GM19035 (cell line): ENCODE measurements around the gene EVX1.

Experiments used
- ATAC-seq: cut with Tn5 transposase; IDR thresholded peaks from one replicate; pipeline ENCODE4 v1.9.1; 2021; ENCODE audit not compliant: unreplicated experiment

The EVX1 gene

DNA sequence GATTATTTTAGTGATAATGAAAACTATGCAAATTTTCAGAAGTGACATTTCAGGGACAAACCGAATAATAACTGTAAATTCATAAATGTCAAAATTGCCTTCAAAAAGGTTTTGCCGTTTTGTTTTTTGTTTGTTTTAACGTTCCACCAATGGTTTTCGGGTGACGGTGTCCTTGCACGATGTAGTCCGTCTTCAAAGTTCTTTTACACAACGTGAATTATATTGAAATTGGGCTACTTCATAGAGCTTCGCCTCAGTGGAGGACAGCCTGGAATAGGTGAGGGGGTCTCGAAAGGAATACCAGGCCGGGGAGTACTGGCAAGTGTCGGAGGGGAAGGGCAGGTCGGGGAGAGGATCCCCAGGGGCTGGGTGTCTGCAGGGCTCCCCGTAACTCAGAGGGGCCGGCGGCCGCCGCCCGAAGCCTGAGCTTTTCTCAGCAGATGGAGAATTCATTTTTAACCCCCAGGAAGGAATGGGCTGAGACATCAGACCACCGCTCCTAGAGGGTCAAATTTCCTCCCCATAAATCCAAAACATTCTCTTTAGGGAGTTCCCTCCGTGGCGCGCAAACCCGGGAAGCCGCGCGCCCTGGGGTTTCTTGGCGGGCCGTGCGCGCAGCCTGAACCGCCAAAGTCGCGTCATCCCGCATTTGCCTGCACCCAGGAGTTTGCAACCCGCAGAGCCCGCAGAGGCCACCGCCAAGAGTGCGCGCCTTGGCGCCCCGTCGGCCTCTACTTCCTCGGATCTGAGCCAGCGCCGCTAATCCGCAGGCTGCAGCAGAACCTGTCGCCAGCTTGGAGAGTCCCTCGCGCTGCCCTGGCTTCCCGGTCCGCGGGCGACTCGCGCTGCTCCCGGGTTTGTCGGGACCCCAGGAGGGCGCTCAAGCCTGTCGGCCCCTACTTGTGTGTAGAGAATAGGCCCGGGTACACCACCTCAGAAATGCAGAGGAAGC is 17.3 kb upstream of the EVX1 start:
- ATAC-seq = no peak

DNA sequence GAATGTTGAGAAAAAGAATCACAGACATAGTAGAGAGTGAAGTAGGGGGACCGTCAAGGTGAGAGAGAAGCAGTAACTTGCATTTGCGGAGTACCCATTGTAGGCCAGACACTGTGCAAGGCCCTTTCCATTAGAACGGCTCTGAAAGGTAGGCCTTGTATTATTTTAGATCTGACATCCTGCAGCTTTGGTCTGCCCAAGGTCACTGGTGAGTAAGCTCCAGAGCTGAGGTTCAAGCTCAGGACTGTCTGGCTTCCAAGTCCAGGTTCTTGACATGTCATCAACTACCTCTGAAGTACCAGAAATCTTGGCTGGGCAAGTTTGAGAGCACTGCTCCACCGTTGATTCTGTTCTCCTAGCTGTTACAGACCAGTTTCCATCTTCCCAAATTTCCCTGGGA is 13.2 kb upstream of the EVX1 start:
- ATAC-seq = no peak

DNA sequence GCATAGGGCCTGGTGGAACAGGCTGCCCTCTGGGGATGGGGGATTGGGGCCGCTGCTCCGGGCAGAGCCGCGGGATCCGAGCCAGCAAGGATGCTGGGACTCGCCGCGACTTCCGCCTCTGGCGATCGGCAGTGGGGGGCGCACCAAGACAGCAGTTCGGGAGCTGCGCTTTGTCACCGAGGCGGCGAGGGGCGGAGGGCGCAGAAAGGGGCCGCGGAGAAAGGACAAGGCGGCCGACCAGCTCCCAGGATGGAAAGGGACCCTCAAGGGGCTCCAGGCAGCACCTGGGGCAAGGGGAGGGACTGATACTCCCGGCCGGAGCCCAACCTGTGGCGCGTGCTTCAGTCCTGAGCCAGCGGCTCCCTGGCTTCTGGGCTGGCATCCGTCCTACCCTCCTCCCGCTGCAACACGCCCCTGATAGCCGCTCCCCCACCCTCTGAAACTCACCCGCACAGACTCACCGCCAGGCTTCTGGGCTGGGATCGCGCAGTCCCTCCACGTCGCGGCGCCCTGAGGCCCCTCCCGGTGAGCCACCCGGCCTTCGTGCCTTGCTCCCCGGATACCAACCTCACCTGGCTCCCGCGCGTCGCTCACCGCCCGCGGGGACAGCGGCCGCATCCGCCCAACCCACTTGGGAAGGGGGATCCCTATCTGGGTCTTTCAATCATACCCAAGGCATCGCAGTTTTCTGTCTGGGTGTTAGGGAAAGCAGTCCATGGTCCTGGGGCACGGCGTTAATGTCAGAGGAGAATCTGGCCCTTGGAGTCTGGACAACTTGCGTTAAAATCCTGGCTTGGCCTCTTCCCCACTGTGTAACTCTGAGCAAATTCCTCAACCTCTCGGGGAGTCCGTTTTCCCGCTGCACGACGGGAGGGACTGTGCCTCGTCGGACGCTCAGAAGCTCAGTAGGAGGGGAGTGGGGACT is 7.0 kb upstream of the EVX1 start:
- ATAC-seq = no peak

DNA sequence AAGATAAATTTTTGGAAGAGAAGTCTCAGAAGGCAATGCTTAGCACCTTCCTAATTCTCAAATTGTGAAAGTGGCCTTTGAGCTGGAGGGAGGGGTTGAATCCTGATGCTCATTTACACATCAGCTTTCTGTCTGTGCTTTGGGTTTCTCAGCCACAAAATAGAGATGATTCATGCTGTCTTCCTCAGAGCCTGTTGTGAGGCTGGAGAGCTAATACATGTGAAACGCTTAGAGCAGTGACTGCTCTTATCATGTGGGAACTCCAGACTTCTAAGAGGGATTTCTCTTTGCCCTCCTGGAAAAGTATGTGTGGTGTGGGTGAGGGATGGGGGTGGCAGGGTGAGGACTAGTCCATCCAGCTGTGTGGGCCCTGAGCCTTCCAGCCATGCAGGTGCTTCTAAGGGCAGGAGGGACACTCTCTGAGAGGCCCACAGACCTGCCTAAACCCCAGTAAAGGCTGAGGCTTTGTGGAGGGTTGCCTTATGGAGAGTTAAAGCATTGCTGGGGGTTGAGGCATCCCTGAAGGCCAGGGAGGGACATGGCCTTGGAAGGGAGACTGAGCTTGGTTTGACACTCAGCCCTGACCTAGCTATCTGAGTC is 4.8 kb upstream of the EVX1 start:
- ATAC-seq = no peak

GRCh38 chr7:27238979-27239386 is 3.6 kb upstream of the EVX1 start:
- no peak for ATAC-seq

DNA sequence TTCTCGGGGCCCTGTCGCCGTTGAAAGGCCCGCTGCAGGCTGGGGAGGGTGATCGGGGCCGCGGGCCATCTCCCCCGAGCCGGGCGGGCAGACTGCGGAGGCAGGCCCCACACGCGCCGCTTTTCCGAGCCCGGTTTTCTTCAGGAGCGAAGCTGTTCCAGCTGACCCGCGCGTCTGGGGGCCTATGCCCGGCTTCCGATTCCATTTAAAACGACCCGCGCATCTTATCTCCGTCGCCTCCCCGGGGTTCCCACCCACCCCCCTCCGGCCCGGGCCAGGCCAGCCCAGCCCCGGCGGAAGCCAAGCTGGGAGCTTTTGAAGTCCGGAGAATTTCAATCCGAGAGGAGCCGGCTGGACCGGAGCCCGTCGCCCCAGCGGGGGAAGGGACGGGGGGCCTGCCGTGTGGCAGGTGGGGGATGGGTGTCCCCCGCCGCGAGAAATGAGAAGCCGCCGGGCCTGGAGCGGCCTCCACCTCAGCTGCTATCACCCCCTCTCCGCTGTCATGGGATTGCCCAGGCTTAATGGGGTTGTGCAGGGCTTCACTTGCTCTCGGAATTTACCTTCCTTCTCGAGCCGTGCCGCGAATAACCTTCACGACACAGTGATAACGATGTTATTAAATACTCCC is 3.1 kb upstream of the EVX1 start:
- ATAC-seq = no peak

- ATAC-seq = no peak
These were observed 2.4 kb upstream of the EVX1 start for GRCh38 chr7:27240015-27240731.

DNA sequence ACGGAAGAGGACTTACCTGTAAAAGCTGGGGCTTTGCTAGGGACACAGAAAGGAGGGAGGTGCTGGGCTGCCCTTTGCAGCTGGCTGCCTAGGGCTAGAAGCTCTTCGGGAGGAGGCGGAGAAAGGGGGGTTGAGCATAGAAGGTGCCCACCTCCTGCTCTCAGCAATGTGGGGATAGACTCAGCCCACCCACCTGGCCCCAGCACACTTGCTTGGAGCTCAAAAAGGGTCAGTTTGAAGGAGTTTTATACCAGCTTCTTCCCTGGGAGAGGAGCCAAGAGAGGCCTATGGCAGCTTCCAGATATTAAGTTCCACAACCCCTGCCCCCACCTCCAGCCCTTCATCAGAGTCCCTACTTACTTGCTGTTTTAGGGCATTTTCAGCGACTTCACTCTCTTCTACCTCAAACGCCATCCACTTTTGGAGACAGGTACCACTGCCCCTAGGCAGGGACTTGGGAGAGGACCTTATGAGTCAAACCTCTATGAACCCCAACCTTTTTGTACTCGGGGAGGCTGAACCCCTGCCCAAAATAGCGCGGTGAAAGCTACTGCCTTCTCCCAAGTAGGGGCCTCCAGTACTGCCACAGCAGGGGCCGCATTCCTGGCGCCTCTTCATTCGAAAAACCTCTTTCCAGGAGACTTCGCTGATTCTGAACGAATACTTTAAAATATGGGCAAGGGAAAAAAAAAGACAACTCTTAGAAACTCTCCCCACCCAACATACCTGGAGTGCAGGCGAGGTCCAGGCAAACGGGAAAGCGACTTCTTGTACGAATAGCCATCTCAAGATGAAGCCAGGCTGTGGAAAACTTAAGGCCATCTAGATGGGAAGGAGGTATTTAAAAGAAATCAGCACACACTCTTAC is 1.2 kb upstream of the EVX1 start:
- no peak for ATAC-seq

DNA sequence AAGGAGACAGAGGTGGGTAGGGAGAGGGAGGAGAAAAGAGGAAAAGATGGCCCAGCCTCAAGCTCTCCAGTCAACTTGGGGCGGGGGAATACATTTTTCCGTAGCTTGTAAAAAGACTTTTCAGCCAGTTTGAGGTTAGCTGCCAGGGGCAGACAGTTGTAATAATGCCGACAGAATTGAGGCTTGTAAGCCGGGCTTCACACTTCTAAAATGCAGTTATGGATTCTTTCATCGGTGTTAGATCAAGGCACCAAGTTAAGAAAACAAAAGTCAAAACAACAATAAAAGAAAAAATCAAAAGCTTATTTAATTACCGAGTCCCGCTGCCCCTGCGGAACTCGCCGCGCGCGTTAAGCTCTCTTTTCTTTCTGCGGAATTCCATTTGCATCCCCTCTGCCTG is 448 bp upstream of the EVX1 start:
- no peak for ATAC-seq

- ATAC-seq = no peak
These were observed 950 bp downstream of the EVX1 start for GRCh38 chr7:27243340-27244163.

DNA sequence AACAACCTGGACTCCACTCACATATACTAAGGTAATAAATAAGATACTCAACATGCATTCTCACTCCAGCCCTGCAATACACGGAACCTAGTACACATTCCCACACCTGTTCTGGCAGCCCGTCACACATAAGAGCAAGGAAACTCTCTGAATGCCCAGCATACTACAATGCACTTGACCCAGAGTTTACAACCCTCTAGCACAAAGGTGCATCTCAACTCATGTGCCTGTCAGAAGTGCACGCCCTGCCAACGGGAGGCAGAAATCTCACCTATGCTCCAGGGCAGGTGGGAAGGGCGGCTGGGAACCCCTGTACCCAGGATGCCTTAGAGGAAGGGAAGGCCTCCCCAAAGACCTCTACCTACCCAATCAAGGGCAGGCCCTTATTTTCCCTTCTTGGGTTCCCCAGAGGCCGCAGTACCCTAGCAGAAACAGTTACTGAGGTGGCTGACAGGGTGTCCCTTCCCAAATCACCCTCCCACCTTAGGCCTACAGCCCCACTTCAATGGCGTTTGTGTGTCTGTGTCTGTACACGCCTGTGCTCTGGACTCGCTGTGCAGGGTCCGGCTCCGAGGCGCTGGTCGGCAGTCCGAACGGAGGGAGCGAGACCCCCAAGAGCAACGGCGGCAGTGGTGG is 2.0 kb downstream of the EVX1 start:
- ATAC-seq = no peak

- ATAC-seq = no peak
These were observed 2.7 kb downstream of the EVX1 start for GRCh38 chr7:27245124-27245797.

DNA sequence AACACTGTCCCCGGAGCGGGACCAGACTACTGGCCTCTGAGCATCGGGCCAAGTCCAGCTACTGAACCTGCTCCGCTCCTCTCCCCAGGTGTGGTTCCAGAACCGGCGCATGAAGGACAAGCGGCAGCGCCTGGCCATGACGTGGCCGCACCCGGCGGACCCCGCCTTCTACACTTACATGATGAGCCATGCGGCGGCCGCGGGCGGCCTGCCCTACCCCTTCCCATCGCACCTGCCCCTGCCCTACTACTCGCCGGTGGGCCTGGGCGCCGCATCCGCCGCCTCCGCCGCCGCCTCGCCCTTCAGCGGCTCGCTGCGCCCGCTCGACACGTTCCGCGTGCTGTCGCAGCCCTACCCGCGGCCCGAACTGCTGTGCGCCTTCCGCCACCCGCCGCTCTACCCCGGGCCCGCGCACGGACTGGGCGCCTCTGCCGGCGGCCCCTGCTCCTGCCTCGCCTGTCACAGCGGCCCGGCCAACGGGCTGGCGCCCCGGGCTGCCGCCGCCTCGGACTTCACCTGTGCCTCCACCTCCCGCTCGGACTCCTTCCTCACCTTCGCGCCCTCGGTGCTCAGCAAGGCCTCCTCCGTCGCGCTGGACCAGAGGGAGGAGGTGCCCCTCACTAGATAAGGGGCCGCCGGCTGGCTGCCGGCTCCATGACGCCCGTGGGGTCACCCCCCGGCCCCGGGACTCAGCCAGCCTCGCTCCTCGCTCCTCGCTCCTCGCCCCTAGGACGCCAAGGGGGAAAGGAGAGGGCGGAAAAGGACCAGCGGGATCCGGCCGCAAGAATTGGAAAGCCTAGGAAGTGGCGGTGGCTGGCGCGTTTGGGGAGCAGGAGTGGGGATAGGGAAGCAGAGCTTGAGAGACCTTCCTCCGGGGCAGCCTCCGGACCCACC is 3.4 kb downstream of the EVX1 start:
- no peak for ATAC-seq

GRCh38 chr7:27247000-27247399 is 4.4 kb downstream of the EVX1 start:
- no peak for ATAC-seq

DNA sequence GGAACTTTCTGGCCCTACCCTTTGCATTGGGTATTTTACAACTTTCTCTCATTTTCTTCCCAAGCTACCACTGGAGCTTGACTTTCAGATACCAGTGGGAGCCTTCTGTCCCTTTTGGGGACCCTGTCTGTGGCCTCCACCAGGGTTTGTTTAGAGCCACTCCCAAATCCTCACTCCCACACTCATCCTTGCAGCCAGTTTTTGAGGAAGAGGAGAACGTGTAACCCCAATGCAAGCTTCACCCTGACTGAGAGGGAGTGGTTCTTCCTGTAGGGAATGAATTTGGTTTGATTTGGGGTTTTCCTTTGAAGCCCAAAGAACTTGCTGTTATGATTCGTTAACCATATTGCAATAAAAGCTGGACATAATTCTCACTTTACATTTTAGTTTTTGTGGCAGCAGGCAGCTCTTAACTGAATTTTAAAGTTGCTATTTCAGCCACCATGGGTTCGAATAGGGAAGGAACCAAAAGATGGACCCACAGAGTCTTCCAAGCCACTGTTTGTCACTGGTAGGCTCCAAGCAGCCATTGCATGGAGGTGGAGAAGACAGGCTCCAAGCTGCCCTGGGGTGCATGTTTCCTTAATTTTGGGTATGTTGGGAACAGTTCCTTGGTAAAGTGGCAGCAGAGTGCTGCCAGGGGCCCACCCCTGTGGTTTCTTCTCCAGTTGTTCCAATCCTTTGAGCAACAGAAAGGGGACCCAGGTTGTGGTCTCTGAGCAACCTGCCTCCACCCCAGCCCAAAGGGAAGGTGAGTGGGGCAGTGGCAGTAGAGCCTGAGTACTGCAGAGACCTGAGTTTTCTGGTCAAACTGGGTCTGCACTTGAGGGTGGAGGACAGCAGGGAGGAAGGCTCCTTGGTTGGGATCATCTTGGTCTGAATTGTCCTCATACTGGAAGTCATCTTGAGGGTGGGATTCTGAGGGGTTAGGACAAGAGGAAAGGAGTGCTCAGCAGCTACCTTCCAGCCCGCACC is 5.1 kb downstream of the EVX1 start:
- no peak for ATAC-seq
